Measurements from ENCODE around the gene ADARB2. TPM values are rescaled to one million over a fixed set of nuclear protein-coding genes. Genes with fewer than 3 reads are reported as not detected.

The ADARB2 gene
- polyA plus RNA-seq, 1 of the 3 experiments (the other 2 are of a cell fraction) = not detected

- POLR2A ChIA-PET = no interaction called here
- Histone ChIP-seq H3K4me2 (no peak overlapping the region), H3K79me2 (ENCODE audit: insufficient read depth) (no peaks in the 10 kb centered on the region), H2AFZ (ENCODE audit: low read depth) (no peak overlapping the region), H3K4me1 (ENCODE audit: control insufficient read depth in 1 of 2, insufficient read depth in 2 of 2, low read depth in 1 of 2, low read length in 1 of 2) (peaks cover 0 to 20% of the 10 kb centered on the region in 2 experiments; a peak in 1 of 4 replicates), H3K27ac (ENCODE audit: low read depth in 2 of 2, low read length in 1 of 2) (no peak overlapping the region; a peak in 1 of 4 replicates), H3K4me3 (ENCODE audit: low read depth in 2 of 2, low read length in 1 of 2) (no peak overlapping the region), H3K27me3 (ENCODE audit: insufficient read depth) (no peaks in the 10 kb centered on the region), H3K9ac (no peak overlapping the region), H3K36me3 (replicated peaks in 1 of 2; ENCODE audit: control insufficient read depth in 1 of 2, insufficient read depth in 2 of 2, low read length in 1 of 2) (no peaks in the 10 kb centered on the region), H4K20me1 (ENCODE audit: insufficient read depth) (no peaks in the 10 kb centered on the region), H3K9me2 (no peaks in the 10 kb centered on the region), H3K9me3 (no peaks in the 10 kb centered on the region), H3F3A (replicated peaks; ENCODE audit: insufficient read depth) (no peaks in the 10 kb centered on the region)
- no peak for DNase-seq
- TF ChIP-seq RXRA (IDR thresholded peaks at IDR 0.05; ENCODE audit: borderline replicate concordance, low read depth) (no peak), CHD2 (IDR thresholded peaks at IDR 0.05; ENCODE audit: low read length, partially characterized antibody) (no peak), GATA2 (CRISPR knock-in tag; IDR thresholded peaks at IDR 0.05) (no peak), USF1 (IDR thresholded peaks at IDR 0.05; ENCODE audit: borderline replicate concordance, low read depth) (no peak), EP300 (IDR thresholded peaks at IDR 0.05; ENCODE audit: borderline replicate concordance in 1 of 2, low read depth in 1 of 2, low read length in 1 of 2) (no peak), JUND (IDR thresholded peaks at IDR 0.05) (no peak), RAD21 (IDR thresholded peaks at IDR 0.05; ENCODE audit: low read length) (no peak), PBX3 (IDR thresholded peaks at IDR 0.05) (no peak), EZH2phosphoT487 (IDR thresholded peaks at IDR 0.05; ENCODE audit: borderline replicate concordance, low read depth) (no peak), REST (IDR thresholded peaks at IDR 0.05; ENCODE audit: low read depth, low read length) (no peak), SIN3A (IDR thresholded peaks at IDR 0.05; ENCODE audit: borderline replicate concordance, low read depth, low read length) (no peak), NRF1 (IDR thresholded peaks at IDR 0.05; ENCODE audit: low read depth, low read length) (no peak), MEF2A (IDR thresholded peaks at IDR 0.05; ENCODE audit: borderline replicate concordance, low read depth) (no peak), TEAD4 (IDR thresholded peaks at IDR 0.05; ENCODE audit: borderline replicate concordance, insufficient read depth) (no peak), TAF1 (IDR thresholded peaks at IDR 0.05; ENCODE audit: borderline replicate concordance, low read depth, low read length) (no peak), POLR2AphosphoS5 (IDR thresholded peaks at IDR 0.05; ENCODE audit: low read depth, low read length) (no peak)
- TF ChIP-seq, protein P1, sequence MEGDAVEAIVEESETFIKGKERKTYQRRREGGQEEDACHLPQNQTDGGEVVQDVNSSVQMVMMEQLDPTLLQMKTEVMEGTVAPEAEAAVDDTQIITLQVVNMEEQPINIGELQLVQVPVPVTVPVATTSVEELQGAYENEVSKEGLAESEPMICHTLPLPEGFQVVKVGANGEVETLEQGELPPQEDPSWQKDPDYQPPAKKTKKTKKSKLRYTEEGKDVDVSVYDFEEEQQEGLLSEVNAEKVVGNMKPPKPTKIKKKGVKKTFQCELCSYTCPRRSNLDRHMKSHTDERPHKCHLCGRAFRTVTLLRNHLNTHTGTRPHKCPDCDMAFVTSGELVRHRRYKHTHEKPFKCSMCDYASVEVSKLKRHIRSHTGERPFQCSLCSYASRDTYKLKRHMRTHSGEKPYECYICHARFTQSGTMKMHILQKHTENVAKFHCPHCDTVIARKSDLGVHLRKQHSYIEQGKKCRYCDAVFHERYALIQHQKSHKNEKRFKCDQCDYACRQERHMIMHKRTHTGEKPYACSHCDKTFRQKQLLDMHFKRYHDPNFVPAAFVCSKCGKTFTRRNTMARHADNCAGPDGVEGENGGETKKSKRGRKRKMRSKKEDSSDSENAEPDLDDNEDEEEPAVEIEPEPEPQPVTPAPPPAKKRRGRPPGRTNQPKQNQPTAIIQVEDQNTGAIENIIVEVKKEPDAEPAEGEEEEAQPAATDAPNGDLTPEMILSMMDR (IDR thresholded peaks at IDR 0.05) = no peak
- WGBS (ENCODE audit: low lambda C conversion rate) = 85% methylated on average over 54 of the region's 101 CpGs
- CTCF ChIA-PET = interaction anchor here (1.0 kb wide), 1 partner anchor 58 kb away, joined by 3 read pairs; no protein-coding TSS in a partner anchor
Observed at GRCh38 chr10:1362589-1363445, 374.5 kb downstream of the ADARB2 start.
